Skeletal muscle satellite cell (primary cell): ENCODE data around the gene LRRC74A.

Experiments used
- H3K27me3 ChIP-seq: 2 replicates; pipeline ENCODE4 v1.7.0; 2013; ENCODE audit warnings: low read length; ENCODE audit not compliant: control insufficient read depth, insufficient read depth
- H3K36me3 ChIP-seq: 2 replicates; pipeline ENCODE4 v1.7.0; 2013; ENCODE audit warnings: mild to moderate bottlenecking, control low read depth, low read length; ENCODE audit not compliant: insufficient read depth
- H3K4me1 ChIP-seq: 2 replicates; pipeline ENCODE4 v1.7.0; 2013; ENCODE audit warnings: low read length; ENCODE audit not compliant: control insufficient read depth, insufficient read depth
- H3K4me2 ChIP-seq: 2 replicates; pipeline ENCODE4 v1.7.0; 2013; ENCODE audit warnings: mild to moderate bottlenecking, low read length
- H3K4me3 ChIP-seq: 2 replicates; pipeline ENCODE4 v1.7.0; 2013; ENCODE audit warnings: low read length
- H3K9ac ChIP-seq: 2 replicates; pipeline ENCODE4 v1.7.0; 2013; ENCODE audit warnings: mild to moderate bottlenecking, low read depth, low read length, moderate library complexity
- H3K9me3 ChIP-seq: replicated peaks from 2 replicates; pipeline ENCODE4 v1.7.0; 2013; ENCODE audit warnings: mild to moderate bottlenecking, control low read depth, low read length

LRRC74A gene

GRCh38 chr14:76832503-76832988 lies 6.3 kb downstream of the LRRC74A start:
- Histone ChIP-seq H3K4me2 (no peak overlapping the region), H3K9me3 (no peaks in the 10 kb centered on the region), H3K4me3 (no peak overlapping the region), H3K27me3 (peaks cover 10% of the 10 kb centered on the region), H3K9ac (no peak overlapping the region), H3K36me3 (no peaks in the 10 kb centered on the region), H3K4me1 (peaks cover 17% of the 10 kb centered on the region)

- H3K36me3 ChIP-seq = no peaks in the 10 kb centered on the region
- H3K9me3 ChIP-seq = no peaks in the 10 kb centered on the region
- no peak overlapping the region for H3K4me2 ChIP-seq
- H3K27me3 ChIP-seq = peaks cover 15% of the 10 kb centered on the region
- H3K9ac ChIP-seq = no peak overlapping the region
- H3K4me3 ChIP-seq = no peak overlapping the region
- peaks cover 14% of the 10 kb centered on the region for H3K4me1 ChIP-seq
These were observed 6.8 kb downstream of the LRRC74A start for GRCh38 chr14:76833011-76833410.

- no peak overlapping the region for H3K9ac ChIP-seq
- H3K4me3 ChIP-seq = no peak overlapping the region
- no peak overlapping the region for H3K4me2 ChIP-seq
- H3K36me3 ChIP-seq = no peaks in the 10 kb centered on the region
- peaks cover 1% of the 10 kb centered on the region for H3K4me1 ChIP-seq
- H3K27me3 ChIP-seq = peaks cover 27% of the 10 kb centered on the region
- no peaks in the 10 kb centered on the region for H3K9me3 ChIP-seq
These were observed 8.0 kb downstream of the LRRC74A start for GRCh38 chr14:76834241-76834661.

DNA sequence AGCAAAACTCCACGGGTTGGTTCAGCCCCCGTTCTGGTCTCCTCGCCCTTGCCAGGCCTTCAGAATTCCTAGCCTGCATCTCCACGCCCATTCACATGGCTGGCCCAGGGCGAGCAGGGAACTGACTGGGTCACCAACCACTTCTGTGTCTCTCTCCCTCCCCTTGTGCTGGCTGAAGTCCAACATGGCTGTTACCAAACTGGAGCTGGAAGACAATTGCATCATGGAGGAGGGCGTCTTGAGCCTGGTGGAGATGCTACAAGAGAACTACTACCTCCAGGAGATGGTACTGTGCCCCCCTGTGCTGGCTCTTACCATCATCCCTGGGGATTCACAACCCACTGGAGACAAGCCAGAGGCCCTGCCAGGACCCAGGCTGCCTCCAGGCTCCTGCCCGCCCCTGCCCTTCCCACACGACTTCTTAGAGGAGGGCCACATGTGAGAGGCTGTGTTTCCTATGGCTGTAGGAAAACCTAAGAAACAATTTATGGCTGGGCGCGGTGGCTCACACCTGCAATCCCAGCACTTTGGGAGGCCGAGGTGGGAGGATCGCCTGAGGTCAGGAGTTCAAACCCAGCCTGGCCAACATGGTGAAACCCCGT lies 9.9 kb downstream of the LRRC74A start:
- no peak overlapping the region for H3K4me2 ChIP-seq
- H3K4me1 ChIP-seq = no peaks in the 10 kb centered on the region
- no peaks in the 10 kb centered on the region for H3K9me3 ChIP-seq
- peaks cover 30% of the 10 kb centered on the region for H3K27me3 ChIP-seq
- H3K4me3 ChIP-seq = no peak overlapping the region
- no peaks in the 10 kb centered on the region for H3K36me3 ChIP-seq
- H3K9ac ChIP-seq = no peak overlapping the region

GRCh38 chr14:76837524-76837923 lies 11.3 kb downstream of the LRRC74A start:
- peaks cover 30% of the 10 kb centered on the region for H3K27me3 ChIP-seq
- H3K36me3 ChIP-seq = no peaks in the 10 kb centered on the region
- H3K9me3 ChIP-seq = no peaks in the 10 kb centered on the region
- no peak overlapping the region for H3K9ac ChIP-seq
- H3K4me3 ChIP-seq = no peak overlapping the region
- H3K4me2 ChIP-seq = no peak overlapping the region
- H3K4me1 ChIP-seq = no peaks in the 10 kb centered on the region

DNA sequence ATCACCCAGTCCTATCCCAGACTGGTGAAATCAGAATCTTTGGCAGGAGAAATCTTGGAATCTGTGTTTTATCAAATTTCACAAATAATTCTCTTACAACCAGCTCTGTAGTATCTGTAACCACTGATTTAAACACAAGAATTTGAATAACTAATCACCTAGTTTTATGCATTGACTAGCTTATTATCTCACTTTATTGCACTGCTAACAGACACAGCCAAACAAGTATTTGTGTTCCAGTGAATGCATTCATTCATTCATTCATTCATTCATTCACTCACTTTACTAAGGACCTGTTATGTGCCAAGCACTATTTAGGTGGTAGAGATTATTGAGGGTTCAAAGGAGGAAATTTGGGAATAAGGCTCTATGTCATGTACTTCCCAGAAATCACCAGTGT lies 16.2 kb downstream of the LRRC74A start:
- no peak overlapping the region for H3K4me3 ChIP-seq
- no peaks in the 10 kb centered on the region for H3K36me3 ChIP-seq
- H3K4me2 ChIP-seq = no peak overlapping the region
- no peak overlapping the region for H3K9ac ChIP-seq
- no peaks in the 10 kb centered on the region for H3K4me1 ChIP-seq
- H3K9me3 ChIP-seq = no peaks in the 10 kb centered on the region
- peaks cover 25% of the 10 kb centered on the region for H3K27me3 ChIP-seq

DNA sequence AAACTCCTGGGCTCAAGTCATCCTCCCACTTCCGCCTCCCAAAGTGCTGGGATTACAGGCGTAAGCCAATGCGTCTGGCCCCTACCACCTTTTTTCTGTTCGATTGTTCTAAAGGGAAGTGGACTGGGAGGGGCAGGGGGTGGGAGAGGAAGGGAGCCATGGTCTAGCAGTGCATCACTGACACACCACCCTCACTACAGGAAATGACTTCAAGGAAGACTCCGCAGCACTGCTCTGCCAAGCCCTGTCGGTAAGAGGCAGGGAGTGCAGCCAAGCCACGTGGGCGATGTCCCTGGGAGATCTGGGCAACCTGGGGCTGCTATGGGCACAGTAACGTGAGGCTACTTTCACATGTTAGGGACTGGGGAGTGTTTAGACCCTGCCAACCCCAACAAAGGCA lies 18.0 kb downstream of the LRRC74A start:
- Histone ChIP-seq H3K4me3 (no peak overlapping the region), H3K9me3 (no peaks in the 10 kb centered on the region), H3K4me2 (no peak overlapping the region), H3K27me3 (peaks cover 11% of the 10 kb centered on the region), H3K36me3 (no peaks in the 10 kb centered on the region), H3K9ac (no peak overlapping the region), H3K4me1 (no peaks in the 10 kb centered on the region)

DNA sequence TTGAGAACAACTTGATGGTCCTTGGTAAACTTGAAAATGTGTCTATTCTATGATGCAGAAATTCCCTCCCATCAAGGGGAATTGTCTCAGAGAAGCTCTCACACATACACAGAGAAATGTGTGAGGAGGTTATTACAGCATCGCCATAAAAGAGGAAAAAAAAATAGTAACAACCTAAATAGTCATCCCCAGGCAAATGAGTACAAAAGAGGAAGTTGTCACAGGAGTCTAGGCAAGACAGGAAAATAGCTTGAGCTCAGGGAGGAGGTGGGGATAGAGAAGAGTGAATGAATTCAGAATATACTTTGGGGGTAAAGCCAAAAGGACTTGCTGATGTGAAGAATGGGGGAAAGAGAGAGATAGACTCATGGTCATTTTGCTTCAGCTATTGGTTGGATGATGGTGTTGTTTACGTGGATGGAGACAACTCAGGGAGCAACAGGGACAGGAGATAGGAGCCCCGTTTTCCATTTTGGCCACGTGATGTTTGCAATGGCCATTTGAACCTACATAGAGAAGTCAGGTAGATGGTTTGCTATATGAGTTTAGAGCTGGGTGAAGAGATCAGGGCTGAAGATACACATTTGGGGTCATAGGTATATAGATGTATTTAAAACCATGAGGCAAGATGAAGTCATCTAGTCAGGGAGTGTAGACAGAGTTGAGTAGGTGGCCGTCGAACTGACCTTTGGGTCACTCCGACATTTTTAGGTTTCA lies 20.3 kb downstream of the LRRC74A start:
- Histone ChIP-seq H3K27me3 (peaks cover 8% of the 10 kb centered on the region), H3K9me3 (no peaks in the 10 kb centered on the region), H3K4me1 (no peaks in the 10 kb centered on the region), H3K4me3 (no peak overlapping the region), H3K4me2 (no peak overlapping the region), H3K9ac (no peak overlapping the region), H3K36me3 (no peaks in the 10 kb centered on the region)

- no peak overlapping the region for H3K9ac ChIP-seq
- peaks cover 8% of the 10 kb centered on the region for H3K27me3 ChIP-seq
- no peak overlapping the region for H3K4me3 ChIP-seq
- H3K4me1 ChIP-seq = no peaks in the 10 kb centered on the region
- H3K4me2 ChIP-seq = no peak overlapping the region
- H3K36me3 ChIP-seq = no peaks in the 10 kb centered on the region
- no peaks in the 10 kb centered on the region for H3K9me3 ChIP-seq
These were observed 22.7 kb downstream of the LRRC74A start for GRCh38 chr14:76848879-76849278.

DNA sequence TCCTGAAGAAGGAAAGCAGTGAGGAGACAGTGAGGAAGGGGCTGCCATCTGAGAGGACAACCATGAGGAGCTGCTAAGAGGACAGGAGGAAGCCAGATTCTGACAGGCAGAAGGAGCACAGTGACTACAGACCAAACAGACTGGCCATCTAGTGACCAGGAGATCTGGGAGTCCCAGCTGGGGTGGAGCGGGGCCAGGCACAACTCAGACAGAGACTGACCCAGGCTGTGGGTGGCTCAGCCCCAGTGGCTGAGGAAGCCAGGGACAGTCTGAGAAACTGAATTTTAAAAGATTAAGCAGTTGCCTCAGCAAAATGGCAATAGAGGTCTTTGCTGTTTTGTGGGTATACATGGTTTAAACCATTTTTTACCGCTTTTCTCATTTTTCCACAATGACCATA lies 28.9 kb downstream of the LRRC74A start:
- no peak overlapping the region for H3K4me3 ChIP-seq
- no peak overlapping the region for H3K9ac ChIP-seq
- peaks cover 48% of the 10 kb centered on the region for H3K27me3 ChIP-seq
- no peaks in the 10 kb centered on the region for H3K9me3 ChIP-seq
- H3K4me2 ChIP-seq = no peak overlapping the region
- no peaks in the 10 kb centered on the region for H3K36me3 ChIP-seq
- H3K4me1 ChIP-seq = no peaks in the 10 kb centered on the region

DNA sequence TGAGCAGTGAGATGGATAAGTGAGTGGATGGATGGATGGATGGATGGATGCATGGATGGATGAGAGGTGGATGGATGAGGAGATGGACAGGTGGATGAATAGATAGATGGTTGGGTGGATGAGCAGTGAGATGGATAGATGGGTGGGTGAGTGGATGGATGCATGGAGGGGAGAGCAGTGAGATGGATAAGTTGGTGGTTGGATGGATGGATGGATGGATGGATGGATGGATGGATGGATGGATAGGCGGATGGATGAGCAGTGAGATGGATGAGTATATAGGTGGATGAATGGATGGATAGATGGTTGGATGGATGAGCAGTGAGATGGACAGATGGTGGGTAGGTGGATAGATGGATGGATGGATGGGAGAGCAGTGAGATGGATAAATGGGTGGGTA lies 30.6 kb downstream of the LRRC74A start:
- Histone ChIP-seq H3K4me2 (no peak overlapping the region), H3K9me3 (no peaks in the 10 kb centered on the region), H3K36me3 (no peaks in the 10 kb centered on the region), H3K9ac (no peak overlapping the region), H3K4me3 (no peak overlapping the region), H3K4me1 (no peaks in the 10 kb centered on the region), H3K27me3 (peaks cover 65% of the 10 kb centered on the region)
